CD4-positive, alpha-beta T cell treated with Interleukin-4 for 1 hour (primary cell): ENCODE results near the gene TSC22D4.
"Not testable (repeated sequence)": the region's sequence is repeated elsewhere in the genome, so short reads cannot be mapped to it uniquely, and the experiment has no call there.

Source experiments
- DNase-seq, 2 donors: peaks; one replicate each; pipeline ENCODE4 v3.0.0-alpha.2; 2020 to 2022

The TSC22D4 gene

DNA sequence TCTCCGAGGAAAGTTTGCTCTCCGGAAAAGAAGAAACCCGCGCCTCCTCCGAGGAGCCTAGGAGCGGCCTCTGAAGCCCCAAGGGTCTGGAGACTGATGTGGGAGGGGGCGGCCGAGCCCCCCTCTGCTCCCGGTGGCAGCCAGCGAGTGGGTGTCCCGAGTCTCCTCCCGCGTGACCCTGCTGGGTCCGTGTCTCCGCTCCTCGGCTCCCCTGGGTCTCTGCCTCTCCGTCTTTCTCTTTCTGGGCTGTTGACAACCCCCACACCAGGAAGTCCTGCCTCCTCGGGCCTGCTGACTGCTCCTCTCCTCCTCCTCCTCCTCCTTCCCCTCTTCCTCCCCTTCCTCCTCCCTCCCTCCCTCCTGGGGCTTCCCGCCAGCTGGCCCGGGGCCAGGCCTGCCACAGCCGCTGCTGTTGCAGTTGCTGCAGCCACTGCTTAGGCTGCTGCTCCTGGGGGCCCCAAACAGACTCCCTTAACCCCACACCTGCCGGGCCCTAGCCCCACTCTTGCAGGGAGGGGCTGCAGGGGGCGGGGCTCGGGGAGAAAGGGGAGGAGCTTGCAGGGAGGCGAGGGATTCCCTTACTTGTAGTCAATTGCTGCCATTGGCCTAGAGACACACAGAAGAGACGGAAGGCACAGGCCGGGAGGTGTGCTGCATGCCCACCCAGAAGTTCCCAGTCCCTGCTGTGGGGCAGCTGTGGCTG, at the start of gene TSC22D4:
Gene TSC22D4, minus strand, starts transcription at position 257 of the 703 bp plus-strand sequence. CDS start 1,176 bp downstream, outside the sequence.
- peak; percentile 94 to 95 for DNase-seq

DNA sequence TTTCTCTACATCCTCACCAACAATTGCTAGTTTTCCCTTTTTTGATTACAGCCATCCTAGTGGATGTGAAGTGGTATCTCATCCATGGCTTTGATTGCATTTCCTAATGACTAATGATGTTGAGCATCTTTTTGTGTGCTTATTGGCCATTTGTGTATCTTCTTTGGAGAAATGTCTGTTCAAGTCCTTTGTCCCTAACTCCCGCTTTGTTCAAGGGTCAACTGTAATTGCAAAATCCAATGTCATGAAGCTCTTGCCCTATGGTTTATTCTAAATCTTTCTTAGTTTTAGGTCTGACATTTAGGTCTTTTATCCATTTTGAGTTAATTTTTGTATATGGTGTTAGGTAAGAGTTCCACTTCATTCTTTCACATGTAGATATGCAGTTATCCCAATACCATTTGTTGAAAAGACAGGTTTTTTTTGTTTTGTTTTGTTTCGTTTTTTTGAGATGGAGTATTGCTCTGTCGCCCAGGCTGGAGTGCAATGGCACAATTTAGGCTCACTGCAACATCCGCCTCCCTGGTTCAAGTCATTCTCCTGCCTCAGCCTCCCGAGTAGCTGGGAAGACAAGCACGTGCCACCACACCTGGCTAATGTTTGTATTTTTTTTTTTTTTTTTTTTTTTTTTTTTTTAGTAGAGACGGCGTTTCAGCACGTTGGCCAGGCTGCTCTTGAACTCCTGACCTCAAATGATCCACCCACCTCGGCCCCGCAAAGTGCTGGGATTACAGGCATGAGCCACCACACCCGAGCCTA, 49.3 kb upstream of the TSC22D4 start:
- not testable (repeated sequence) for DNase-seq

DNA sequence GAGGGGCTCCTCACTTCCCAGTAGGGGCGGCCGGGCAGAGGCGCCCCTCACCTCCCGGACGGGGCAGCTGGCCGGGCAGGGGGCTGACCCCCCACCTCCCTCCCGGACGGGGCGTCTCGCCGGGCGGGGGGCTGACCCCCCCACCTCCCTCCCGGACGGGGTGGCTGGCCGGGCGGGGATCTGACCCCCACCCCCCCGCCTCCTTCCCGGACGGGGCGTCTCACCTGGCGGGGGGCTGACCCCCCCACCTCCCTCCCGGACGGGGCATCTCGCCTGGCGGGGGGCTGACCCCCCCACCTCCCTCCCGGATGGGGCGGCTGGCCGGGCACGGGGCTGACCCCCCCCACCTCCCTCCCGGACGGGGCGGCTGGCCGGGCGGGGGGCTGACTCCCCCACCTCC, 44.2 kb upstream of the TSC22D4 start:
- not testable (repeated sequence) for DNase-seq

DNA sequence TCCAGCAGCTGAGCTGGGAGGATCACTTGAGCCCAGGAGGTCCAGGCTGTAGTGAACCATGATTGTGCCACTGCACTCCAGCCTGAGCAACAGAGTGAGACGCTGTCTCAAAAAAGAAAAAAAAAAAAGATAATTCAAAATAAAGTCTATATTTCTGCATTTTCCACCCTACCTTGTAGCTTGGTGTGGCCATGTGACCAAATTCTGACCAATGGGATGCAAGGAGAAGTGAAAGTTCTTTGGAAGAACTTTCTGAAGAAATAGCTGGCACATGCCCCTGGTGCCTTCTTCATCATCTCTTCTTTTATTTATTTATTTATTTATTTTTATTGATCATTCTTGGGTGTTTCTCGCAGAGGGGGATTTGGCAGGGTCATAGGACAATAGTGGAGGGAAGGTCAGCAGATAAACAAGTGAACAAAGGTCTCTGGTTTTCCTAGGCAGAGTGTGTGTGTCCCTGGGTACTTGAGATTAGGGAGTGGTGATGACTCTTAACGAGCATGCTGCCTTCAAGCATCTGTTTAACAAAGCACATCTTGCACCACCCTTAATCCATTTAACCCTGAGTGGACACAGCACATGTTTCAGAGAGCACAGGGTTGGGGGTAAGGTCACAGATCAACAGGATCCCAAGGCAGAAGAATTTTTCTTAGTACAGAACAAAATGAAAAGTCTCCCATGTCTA, 43.0 kb upstream of the TSC22D4 start:
- DNase-seq, result peak; percentile 21 to 51

DNA sequence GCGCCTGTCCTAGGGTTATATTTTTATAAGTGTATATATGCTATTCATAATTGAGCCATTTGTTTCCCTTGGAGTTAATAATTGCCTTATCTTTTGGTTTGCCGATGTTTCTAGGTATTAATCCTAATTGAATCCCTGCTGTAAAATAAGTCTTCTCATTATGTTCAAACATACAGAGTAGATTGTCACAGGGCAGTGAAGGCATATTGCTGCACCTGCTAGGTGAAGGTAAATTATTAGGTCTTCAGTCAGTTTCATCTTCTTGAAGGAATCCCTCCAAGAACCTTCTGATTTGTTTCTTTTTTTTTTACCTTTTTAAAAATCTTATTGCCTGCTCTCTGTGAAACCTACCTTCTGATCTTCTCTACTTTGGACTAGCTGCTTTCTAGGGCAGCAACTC, 42.1 kb upstream of the TSC22D4 start:
- no peak for DNase-seq

DNA sequence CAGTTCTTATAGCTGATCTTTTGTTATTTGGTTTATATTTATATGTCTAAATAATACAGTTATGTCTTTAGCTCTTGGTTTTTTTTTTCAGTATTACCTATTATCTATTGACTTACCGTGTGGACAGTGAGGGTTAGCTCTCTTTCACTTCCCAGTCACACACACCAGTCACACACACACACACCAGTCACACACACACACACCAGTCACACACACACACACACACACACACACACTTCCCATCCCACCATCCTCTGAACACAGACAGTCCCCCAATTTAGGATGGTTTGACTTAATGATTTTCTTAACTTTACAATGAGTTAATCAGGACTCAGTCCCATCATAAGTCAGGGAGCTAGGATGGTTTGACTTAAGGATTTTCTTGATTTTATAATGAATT, 41.1 kb upstream of the TSC22D4 start:
- no peak for DNase-seq

DNA sequence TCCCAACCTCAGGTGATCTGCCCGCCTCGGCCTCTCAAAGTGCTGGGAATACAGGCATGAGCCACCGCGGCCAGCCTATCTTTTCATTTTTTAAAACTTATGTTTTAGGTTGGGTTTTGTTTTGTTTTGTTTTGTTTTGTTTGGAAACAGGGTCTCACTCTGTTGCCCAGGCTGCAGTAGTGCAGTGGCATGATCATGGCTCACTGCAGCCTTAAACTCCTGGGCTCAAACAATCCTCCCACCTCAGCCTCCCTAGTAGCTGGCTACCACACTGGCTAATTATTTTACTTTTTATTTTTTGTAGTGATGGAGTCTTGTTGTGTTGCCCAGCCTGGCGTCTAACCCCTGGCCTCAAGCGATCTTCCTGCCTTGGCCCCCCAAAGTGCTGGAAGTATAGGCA, 40.6 kb upstream of the TSC22D4 start:
- no peak for DNase-seq

DNA sequence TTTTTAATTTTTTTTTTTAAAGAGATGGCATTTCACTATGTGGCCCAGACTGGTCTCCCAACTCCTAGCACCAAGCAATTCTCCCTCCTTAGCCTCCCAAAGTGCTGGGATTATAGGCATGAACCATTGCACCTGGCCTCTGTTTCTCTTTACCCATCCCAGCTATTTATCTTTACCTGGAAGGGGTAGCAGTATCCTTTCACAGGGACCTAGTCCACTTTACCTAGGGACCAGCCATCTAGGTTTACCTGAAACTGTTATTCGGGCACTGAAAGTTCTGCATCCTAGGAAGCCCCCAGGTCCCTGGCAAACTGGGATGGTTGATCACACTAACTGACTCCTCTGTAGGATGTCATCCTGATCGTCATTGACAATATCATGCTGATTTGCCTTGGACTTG, 38.3 kb upstream of the TSC22D4 start:
- DNase-seq, result no peak

DNA sequence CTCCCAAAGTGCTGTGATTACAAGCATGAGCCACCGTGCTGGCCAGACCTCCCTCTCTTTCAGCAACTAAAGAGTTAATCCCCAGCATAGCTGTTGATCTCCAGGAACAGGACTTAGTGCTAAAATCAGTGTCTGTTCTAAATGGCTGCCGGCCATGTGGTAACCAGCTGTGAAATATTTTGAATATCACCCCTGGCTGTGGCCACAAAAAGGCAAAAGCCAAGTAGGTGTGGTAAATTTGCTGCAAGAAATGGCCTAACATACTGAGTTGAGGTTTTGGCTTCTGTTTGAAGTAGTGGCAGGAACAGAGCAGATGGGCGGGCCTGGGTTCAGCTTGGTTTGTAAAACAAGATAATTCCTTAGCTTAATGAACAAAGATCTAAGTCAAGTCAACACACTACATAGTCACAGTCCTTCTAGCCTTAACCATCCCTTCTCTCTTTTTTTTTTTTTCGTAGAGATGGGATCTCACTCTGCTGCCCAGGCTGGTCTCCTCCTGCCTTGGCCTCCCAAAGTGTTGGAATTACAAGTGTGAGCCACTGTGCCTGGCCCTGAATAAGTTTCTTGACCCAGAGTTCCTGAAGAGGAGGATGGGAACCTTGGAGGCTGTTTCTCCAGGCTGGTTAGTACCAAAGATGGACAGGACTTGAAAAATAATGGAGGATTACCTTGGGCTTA, 37.3 kb upstream of the TSC22D4 start:
- DNase-seq, result peak; percentile 51 to 76

DNA sequence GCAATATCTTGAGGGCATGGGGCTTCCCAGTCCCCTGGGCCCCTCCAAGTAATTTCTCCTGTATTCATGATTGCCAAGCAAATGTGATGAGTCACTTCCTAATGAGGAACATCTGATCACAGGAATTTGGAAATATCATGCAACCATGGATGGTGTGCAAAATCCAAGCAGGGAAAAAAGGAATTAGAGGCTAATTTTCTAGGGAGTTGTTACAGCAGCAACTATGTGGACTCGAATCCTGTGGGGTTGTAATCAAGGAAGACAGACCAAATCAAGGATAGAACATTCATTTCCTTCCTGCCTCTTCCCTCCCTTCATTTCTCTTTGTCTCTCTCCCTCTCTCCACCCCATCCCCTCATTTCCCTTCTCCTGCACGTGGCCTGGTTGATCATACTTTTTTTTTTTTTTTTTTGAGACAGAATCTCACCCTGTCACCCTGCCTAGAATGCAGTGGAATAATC, 36.1 kb upstream of the TSC22D4 start:
- no peak for DNase-seq

DNA sequence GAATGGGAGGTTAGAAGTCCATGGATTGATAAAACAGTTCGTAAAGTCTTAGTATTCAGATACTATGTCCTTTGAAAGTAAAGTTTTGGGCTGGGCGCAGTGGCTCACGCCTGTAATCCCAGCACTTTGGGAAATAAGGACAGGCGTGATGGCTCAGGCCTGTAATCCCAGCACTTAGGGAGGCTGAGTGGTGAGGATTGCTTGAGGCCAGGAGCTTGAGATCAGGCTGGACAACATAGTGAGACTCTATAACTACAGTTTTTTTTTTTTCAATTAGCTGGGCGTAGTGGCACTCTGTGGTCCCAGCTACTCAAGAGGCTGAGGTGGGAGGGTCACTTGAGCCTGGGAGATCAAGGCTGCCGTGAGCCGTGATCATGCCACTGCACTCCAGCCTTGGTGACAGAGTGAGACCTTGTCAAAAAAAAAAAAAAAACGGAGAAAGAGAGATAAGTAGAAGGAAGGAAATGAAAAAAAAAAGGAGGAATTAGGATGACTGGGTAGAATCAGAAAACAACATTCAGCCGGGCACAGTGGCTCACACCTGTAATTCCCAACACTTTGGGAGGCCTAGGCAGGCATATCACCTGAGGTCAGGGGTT, 34.3 kb upstream of the TSC22D4 start:
- DNase-seq, result no peak

DNA sequence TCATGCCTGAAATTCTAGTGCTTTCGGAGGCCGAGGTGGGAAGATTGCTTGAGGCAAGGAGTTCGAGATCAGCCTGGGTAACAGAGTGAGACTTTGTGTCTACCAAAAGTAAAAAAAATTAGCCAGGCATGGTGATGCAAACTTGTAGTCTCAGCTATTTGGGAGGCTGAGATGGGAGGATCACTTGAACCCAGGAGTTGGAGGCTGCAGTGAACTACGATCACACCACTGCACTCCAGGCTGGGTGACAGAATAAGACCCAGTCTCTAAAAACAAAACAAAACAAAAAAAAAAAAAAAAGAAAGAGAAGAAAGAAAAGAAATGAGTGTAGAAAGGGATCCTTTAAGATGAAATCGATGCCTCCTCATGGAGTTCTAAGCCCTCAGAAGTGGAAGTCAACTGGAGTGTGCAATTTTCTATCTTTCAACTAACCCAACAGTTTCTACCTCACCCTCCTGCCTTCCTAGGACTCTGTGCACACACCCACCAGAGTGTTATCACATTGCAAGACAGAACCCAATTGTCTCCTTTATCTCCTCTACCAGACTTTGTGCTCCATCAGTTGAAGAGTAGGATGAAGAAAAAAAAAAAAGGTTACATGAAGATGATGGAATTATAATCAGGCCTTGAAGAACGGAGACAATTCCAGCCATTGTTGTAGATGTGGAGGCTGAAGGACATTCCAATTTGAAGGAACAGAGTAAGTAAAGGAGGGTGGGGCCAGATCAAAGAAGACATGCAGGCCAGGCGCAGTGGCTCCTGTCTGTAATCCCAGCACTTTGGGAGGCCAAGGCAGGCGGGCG, 31.6 kb upstream of the TSC22D4 start:
- DNase-seq, result no peak

DNA sequence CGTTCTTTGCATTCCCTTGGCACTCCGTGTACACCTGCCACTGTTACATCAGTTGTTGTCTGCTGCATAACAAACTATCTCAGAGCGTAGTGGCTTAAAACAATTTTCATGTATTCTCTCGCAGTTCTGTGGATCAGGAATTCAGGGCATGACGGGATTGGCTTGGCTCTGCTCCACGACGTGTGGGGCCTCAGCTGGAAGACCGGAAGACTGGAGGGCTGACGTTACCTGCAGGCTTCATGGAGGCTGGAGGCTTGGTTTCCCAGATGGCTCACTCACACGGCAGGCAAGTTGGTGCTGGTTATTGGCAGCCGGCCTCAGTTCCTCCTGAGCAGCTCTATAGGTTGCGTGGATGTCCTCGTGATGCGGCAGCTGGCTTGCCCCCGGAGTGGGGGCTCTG, 30.2 kb upstream of the TSC22D4 start:
- no peak for DNase-seq

DNA sequence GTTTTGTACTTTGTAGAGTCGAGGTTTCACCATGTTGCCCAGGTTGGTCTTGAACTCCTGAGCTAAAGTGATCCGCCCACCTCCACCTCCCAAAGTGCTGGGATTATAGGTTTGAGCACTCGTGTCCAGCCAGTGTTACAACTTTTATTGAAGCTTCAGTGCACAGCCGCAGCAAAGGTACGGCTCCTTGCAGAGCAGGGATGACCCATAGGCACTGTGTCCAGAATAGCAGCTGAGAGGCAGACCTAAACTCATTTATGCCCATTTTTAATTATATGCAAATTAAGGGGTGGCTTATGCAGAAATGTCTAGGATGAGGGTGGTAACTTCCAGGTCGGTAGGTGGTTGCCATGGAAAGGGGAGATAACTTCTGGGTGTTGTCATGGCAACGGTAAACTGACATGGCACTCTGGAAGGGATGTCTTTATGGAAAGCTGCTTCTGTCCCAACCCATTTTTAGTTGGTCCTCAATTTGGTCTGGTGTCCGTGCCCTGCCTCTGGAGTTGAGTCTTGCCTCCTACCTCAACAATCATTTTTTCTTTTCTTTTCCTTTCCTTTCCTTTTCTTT, 27.4 kb upstream of the TSC22D4 start:
- DNase-seq, result no peak

DNA sequence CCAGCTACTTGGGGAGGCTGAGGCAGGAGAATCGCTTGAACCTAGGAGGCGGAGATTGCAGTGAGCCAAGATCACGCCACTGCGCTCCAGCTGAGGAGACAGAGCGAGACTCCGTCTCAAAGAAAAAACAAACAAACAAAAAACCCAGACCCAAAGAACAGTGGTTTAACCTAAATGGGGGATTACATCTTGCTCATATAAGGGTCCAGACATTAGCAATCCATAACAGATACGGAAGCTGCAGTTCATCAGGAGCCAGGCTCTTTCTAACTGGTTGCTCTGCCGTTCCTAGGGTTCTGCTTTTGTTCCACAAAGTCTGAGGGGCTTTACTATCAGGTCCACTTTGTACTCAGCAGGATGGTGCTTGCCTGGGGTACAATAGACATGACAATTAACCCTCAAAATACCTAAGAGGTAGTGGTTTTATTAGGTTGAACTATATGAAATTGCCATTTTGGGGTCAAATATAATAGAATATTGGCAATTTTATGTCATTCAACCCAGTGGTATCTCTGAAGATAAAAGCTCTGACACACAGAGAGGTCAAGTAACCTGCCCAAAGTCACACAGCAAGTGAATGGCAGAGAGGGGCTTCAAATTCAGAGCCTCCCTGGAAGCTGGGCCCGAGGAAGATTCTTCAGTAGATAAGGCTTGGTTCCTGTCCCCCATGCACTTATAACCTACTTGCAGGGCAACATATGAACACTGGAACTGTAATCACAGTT, 26.0 kb upstream of the TSC22D4 start:
- no peak for DNase-seq

DNA sequence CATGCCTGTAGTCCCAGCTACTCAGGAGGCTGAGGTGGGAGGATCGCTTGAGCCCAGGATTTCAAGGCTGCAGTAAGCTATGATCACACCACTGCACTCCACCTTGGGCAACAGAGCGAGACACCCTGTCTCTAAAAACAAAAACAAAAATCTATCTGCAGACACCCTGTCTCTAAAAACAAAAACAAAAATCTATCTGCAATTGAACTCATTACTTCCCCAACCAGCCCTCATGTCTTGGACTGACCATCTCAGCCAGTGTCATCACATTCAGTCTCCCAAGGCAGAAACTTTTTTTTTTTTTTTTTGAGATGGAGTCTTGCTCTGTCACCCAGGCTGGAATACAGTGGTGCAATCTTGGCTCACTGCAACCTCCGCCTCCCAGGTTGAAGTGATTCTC, 25.0 kb upstream of the TSC22D4 start:
- DNase-seq, result not testable (repeated sequence)

DNA sequence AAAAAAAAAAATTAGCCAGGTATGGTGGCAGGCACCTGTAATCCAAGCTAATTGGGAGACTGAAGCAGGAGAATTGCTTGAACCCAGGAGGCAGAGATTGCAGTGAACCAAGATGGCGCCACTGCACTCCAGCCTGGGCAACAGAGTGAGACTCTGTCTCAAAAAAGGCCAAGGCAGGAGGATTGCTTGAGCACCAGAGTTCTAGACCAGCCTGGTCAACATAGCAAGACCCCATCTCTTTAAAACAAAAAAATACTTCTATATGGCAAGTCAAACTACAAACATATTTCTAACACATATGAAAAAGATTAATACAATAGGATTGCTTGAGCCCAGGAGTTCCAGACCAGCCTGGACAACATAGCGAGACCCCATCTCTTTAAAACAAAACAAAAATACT, 21.7 kb upstream of the TSC22D4 start:
- DNase-seq, result not testable (repeated sequence)

DNA sequence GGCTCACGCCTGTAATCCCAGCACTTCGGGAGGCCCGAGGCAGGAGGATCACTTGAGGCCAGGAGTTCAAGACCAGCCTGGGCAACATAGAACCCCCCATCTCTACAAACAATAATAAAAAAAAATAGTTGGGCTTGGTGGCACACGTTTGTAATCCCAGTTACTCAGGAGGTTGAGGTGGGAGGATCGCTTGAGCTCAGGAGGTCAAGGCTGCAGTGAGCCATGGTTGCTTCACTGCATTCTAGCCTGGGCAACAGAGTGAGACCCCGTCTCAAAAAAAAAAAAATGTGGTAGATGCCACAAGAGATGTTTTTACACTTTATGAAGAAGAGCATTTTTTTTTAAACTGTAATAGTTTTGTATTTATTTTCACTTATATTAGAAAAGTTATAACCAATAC, 17.5 kb upstream of the TSC22D4 start:
- no peak for DNase-seq

DNA sequence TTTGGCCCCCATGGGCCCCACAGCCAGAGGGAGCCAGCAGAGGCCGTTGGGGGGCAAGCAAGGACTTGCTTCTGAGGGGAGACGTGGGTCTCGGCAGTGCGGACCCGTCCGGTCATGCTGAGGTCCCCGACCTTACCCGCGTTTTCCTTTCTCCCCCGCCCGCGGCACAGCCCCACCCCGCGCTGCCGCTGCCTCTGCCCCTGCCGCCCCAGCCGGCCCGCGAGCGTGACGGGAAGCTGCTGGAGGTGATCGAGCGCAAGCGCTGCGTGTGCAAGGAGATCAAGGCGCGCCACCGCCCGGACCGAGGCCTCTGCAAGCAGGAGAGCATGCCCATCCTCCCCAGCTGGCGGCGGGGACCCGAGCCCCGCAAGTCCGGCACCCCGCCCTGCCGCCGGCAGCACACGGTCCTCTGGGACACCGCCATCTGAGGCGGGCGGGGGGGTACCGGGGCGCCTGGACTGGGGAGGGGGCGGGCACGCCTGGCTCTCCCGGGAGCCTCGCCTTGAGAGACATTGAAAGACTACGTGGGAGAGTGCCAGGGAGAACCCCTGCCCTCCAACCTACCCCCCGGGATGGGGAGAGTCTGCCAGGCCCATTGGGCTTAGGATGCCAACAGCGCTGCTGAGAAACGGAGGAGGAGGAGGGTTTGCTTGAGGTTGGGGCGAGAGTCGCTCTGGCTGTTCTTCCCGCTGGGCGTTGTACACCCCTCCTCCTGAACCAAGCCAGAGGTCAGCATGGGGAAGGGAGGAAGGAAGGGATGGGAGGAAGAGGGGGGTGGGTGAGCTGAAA, 14.7 kb upstream of the TSC22D4 start:
- peak; percentile 33 to 44 for DNase-seq
